Endothelial cell of umbilical vein (primary cell): ENCODE data around the gene PCDHGA8. TPM values are rescaled to one million over a fixed set of nuclear protein-coding genes. Genes with fewer than 3 reads are reported as not detected.

ENCODE experiments used
- BruUV-seq: library from RNA; stranded (reverse); fragments of 400-500 nt; replicated peaks from 2 replicates; lab custom pipeline; 2021; lab: Mats Ljungman, UMichigan
- CTCF ChIA-PET: fragments of 300-600, 350-600 bp; sonication (Branson Sonifier 250); formaldehyde crosslinking; loops from one replicate; lab custom pipeline; 2021; ENCODE audit warnings: antibody characterized with exemption, inconsistent platforms; lab: Charles Lee
- POLR2A ChIA-PET: fragments of 300-600, 350-600 bp; sonication (Branson Sonifier 250); formaldehyde crosslinking; loops from one replicate; lab custom pipeline; 2021; ENCODE audit warnings: antibody characterized with exemption, inconsistent platforms; lab: Charles Lee
- DNase-seq: peaks from one replicate; pipeline ENCODE4 v3.0.0-alpha.2; 2011; ENCODE audit warnings: low read depth, low spot score
- FAIRE-seq: peaks from 2 replicates; lab custom pipeline; 2011; peaks lifted over from hg19 to GRCh38; lab: Jason Lieb, UNC
- H2AFZ ChIP-seq: 2 replicates; pipeline ENCODE4 v1.6.0; 2012; ENCODE audit warnings: low read depth, low read length, control low read depth, inconsistent platforms
- H3K27ac ChIP-seq: 2 replicates; pipeline ENCODE4 v1.5.1; 2011; ENCODE audit warnings: low read depth, mild to moderate bottlenecking, control low read depth, low read length, moderate library complexity; ENCODE audit not compliant: insufficient read depth
- H3K27me3 ChIP-seq, 2 experiments: 2 replicates each; pipeline versions ENCODE4 v1.6.0 to v1.6.1; 2011; ENCODE audit warnings: low read length in 2 of 2, mixed read lengths in 1 of 2; ENCODE audit not compliant: control insufficient read depth in 2 of 2, insufficient read depth in 2 of 2
- H3K36me3 ChIP-seq, 2 experiments: 2 replicates in 1 of 2; 3 replicates in 1 of 2; pipeline ENCODE4 v1.5.1; 2011; ENCODE audit warnings: low read length in 2 of 2, mild to moderate bottlenecking in 1 of 2, moderate library complexity in 1 of 2; ENCODE audit not compliant: control insufficient read depth in 2 of 2, insufficient read depth in 2 of 2; ENCODE audit errors: extremely low read depth in 1 of 2
- H3K4me1 ChIP-seq: 3 replicates; pipeline ENCODE4 v1.5.1; 2011; ENCODE audit warnings: mild to moderate bottlenecking, low read length; ENCODE audit not compliant: control insufficient read depth, insufficient read depth; ENCODE audit errors: extremely low read depth
- H3K4me2 ChIP-seq: 2 replicates; pipeline ENCODE4 v1.6.1; 2011; ENCODE audit warnings: low read length, control low read depth, mixed read lengths; ENCODE audit not compliant: insufficient read depth
- H3K4me3 ChIP-seq, 3 experiments: fragments of 200-600 bp in 1 of 3; sonication (generic), shearing (Covaris generic) in 1 of 3; replicated peaks in 1 of 3; 2 replicates each; pipeline ENCODE4 v1.5.1; 2011 to 2016; ENCODE audit warnings: control low read depth in 3 of 3, low read length in 3 of 3, mild to moderate bottlenecking in 2 of 3, inconsistent platforms in 1 of 3, low read depth in 1 of 3, moderate library complexity in 1 of 3; ENCODE audit not compliant: insufficient read depth in 1 of 3
- H3K79me2 ChIP-seq: 2 replicates; pipeline ENCODE4 v1.6.0; 2012; ENCODE audit warnings: low read length, inconsistent platforms; ENCODE audit not compliant: control insufficient read depth, insufficient read depth
- H3K9ac ChIP-seq: replicated peaks from 2 replicates; pipeline ENCODE3; 2011; ENCODE audit warnings: low read length, control low read depth; ENCODE audit not compliant: insufficient read depth; ENCODE audit errors: extremely low read depth
- H3K9me1 ChIP-seq: replicated peaks from 3 replicates; pipeline ENCODE4 v1.6.0; 2011; ENCODE audit warnings: mild to moderate bottlenecking, low read length; ENCODE audit not compliant: control insufficient read depth, insufficient read depth; ENCODE audit errors: extremely low read depth
- H3K9me3 ChIP-seq: replicated peaks from 2 replicates; pipeline ENCODE4 v1.5.1; 2012; ENCODE audit warnings: low read length, inconsistent platforms; ENCODE audit not compliant: control insufficient read depth, insufficient read depth
- H4K20me1 ChIP-seq: replicated peaks from 2 replicates; pipeline ENCODE3; 2011; ENCODE audit warnings: mild to moderate bottlenecking, low read length; ENCODE audit not compliant: control insufficient read depth, insufficient read depth; ENCODE audit errors: extremely low read depth
- CTCF ChIP-seq, 2 donors: IDR thresholded peaks; 1 replicate in 1 of 2; 2 replicates in 1 of 2; pipeline ENCODE4 v1.5.1; 2011; ENCODE audit warnings: low read length in 2 of 2, mild to moderate bottlenecking in 2 of 2, moderate library complexity in 2 of 2, control low read depth in 1 of 2, inconsistent platforms in 1 of 2, low read depth in 1 of 2; ENCODE audit not compliant: insufficient read depth in 1 of 2; ENCODE audit errors: extremely low read depth in 1 of 2
- EZH2 ChIP-seq: IDR thresholded peaks from 2 replicates; pipeline ENCODE4 v1.6.1; 2012; ENCODE audit warnings: borderline replicate concordance, low read depth, mild to moderate bottlenecking, moderate library complexity, low read length, inconsistent platforms; ENCODE audit not compliant: severe bottlenecking
- FOS ChIP-seq: IDR thresholded peaks from 2 replicates; pipeline ENCODE4 v1.6.1; 2011; ENCODE audit warnings: mild to moderate bottlenecking, low read length, moderate library complexity, borderline replicate concordance; ENCODE audit not compliant: insufficient read depth
- GATA2 ChIP-seq: IDR thresholded peaks from 2 replicates; pipeline ENCODE4 v1.7.0; 2011; ENCODE audit warnings: low read depth, mild to moderate bottlenecking, moderate library complexity, mixed read lengths, low read length; ENCODE audit not compliant: insufficient read length, insufficient read depth
- JUN ChIP-seq: IDR thresholded peaks from 2 replicates; pipeline ENCODE4 v1.6.1; 2011; ENCODE audit warnings: borderline replicate concordance, low read depth; ENCODE audit not compliant: insufficient read length, insufficient read depth
- MAX ChIP-seq: IDR thresholded peaks from 2 replicates; pipeline ENCODE4 v1.6.1; 2011; ENCODE audit not compliant: insufficient read depth, insufficient read length
- MYC ChIP-seq: IDR thresholded peaks from one replicate; pipeline ENCODE4 v1.6.1; 2011; ENCODE audit warnings: mild to moderate bottlenecking, low read depth, low read length
- POLR2A ChIP-seq: IDR thresholded peaks from 2 replicates; pipeline ENCODE4 v1.6.1; 2012; ENCODE audit warnings: low read depth, mild to moderate bottlenecking, control low read depth, low read length
- POLR2AphosphoS5 ChIP-seq: IDR thresholded peaks from 2 replicates; pipeline ENCODE4 v1.6.1; 2012; ENCODE audit warnings: low read depth, mild to moderate bottlenecking, control low read depth, low read length, moderate library complexity; ENCODE audit not compliant: insufficient read depth
- dilution Hi-C: fragments of 300-500 bp; cut with MboI; formaldehyde crosslinking; loops from one replicate; pipeline ENCODE4 v1.15.0; 2019; ENCODE audit warnings: low sequenced_read_pairs; ENCODE audit not compliant: extremely low pct_ligation_motif_present
- intact Hi-C: fragments of 100-400 bp; cut with micrococcal nuclease; formaldehyde crosslinking; loops from one replicate; pipeline ENCODE4 v1.10.0; 2022
- polyA plus RNA-seq, 4 experiments: library from polyadenylated mRNA; depleted of rRNA in 3 of 4; stranded (reverse) in 3 of 4; unstranded in 1 of 4; fragments of >200 nt; gene quantifications; 2 replicates each; pipeline versions ENCODE4 v1.2.1 to v1.2.3, GENCODE V29; 2011 to 2012; ENCODE audit warnings: missing spikeins in 1 of 4
- total RNA-seq: library from RNA; stranded (reverse); gene quantifications from 2 replicates; pipeline ENCODE4 v1.2.3, GENCODE V29; 2021

Gene PCDHGA8
- total and polyA plus RNA-seq, 2 donors (not counting 3 experiments of a cell fraction or from before 2014, with no cell fraction given), result 0.44 to 0.95 TPM

GRCh38 chr5:141362719-141363118, 29.7 kb upstream of the PCDHGA8 start:
- no TSS peak for BruUV-seq
- H3K79me2 ChIP-seq, result no peaks in the 10 kb centered on the region
- CTCF ChIA-PET, result interaction anchor here (1.0 kb wide), 1 partner anchor 18 kb away, joined by 3 read pairs; no protein-coding TSS in a partner anchor
- dilution Hi-C loops (no loop called here), intact Hi-C loops (no loop called here)
- H4K20me1 ChIP-seq, result no peaks in the 10 kb centered on the region
- H3K9ac ChIP-seq, result no peak overlapping the region
- DNase-seq, result no peak
- no peak overlapping the region for H3K27ac ChIP-seq
- FAIRE-seq, result no peak
- no peak overlapping the region for H3K4me3 ChIP-seq
- peaks cover 2% of the 10 kb centered on the region for H3K9me3 ChIP-seq
- H3K27me3 ChIP-seq, result peaks cover 51 to 74% of the 10 kb centered on the region in 2 experiments
- H3K9me1 ChIP-seq, result no peaks in the 10 kb centered on the region
- POLR2A ChIA-PET, result no interaction called here
- no peaks in the 10 kb centered on the region for H3K4me1 ChIP-seq
- H3K4me2 ChIP-seq, result no peak overlapping the region
- H3K36me3 ChIP-seq, result no peaks in the 10 kb centered on the region
- H2AFZ ChIP-seq, result no peak overlapping the region
- TF ChIP-seq MAX, result no peak
- TF ChIP-seq CTCF (IDR thresholded peaks at IDR 0.05; ENCODE audit: extremely low read depth in 1 of 2, insufficient read depth in 1 of 2, low read depth in 1 of 2, low read length in 2 of 2), result no peak
- no peak for TF ChIP-seq GATA2
- TF ChIP-seq POLR2A, result no peak
- no peak for TF ChIP-seq EZH2
- TF ChIP-seq MYC, result no peak
- no peak for TF ChIP-seq FOS
- no peak for TF ChIP-seq POLR2AphosphoS5
- TF ChIP-seq JUN, result no peak
